ENCODE measurements around the gene RND1. TPM values are rescaled to one million over a fixed set of nuclear protein-coding genes. Genes with fewer than 3 reads are reported as not detected.

Gene RND1
- total and polyA plus RNA-seq, 2 experiments from 2014 or later = 9.3 to 10.4 TPM

GRCh38 chr12:48814262-48815125 lies 51.2 kb downstream of the RND1 start (continued):
- no peak for TF ChIP-seq NANOG (IDR thresholded peaks at IDR 0.05; ENCODE audit: borderline replicate concordance)

DNA sequence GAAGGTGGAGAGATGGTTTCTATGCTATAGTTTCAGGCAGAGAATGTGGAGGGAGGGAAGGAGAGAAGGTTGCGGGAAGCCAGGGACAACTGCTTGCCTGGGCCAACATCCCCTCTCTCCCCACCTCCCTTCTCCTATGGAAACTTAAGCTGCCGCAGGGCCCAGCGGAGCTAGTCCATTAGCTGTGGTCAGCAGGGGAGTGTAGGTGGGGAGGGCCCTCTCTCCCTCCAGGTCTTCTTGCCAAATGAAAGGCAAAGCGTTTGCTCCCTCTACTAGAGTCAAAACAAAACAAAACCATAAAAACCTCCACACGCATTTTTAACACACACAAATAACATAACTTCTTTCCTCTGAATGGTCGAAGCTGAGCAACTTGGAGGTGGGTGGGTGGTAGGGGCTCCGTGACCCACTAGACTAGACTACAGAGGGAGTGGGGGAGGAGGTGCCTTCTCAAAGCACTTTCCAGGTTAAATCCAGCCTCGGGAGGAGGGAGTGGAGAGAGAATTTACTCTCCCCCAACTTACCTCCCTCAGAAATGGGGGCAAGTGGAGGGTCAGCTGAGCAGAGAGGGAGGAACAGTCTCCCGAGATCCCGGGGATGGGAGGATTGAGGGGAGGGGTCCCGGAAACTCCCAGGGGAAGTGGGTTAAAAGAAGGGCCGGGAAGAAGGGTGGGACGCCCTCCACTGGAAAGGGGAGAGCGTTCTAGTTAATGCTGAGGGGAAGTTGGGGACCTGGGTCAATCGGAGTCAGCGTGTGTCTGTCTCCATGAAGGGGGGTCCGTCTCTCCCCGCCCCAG lies 52.0 kb downstream of the RND1 start:
- Histone ChIP-seq H3K4me2 (peak overlapping the region; percentile 97), H3K4me3 (peak overlapping the region; percentile 97), H3K4me1 (ENCODE audit: insufficient read depth) (peaks cover 17% of the 10 kb centered on the region; the same call in 1 of the 2 replicates), H3K9me2 (ENCODE audit: insufficient read depth) (no peaks in the 10 kb centered on the region), H3K27ac (ENCODE audit: low read depth) (no peak overlapping the region), H2AFZ (peak overlapping the region; percentile 99), H3K36me3 (ENCODE audit: insufficient read depth) (no peaks in the 10 kb centered on the region), H3F3A (replicated peaks; ENCODE audit: low read depth) (no peaks in the 10 kb centered on the region; the same call in 1 of the 2 replicates), H4K20me1 (replicated peaks; ENCODE audit: insufficient read depth) (no peaks in the 10 kb centered on the region), H3K27me3 (ENCODE audit: insufficient read depth) (peaks cover 76% of the 10 kb centered on the region), H3K79me2 (replicated peaks; ENCODE audit: insufficient read depth) (no peaks in the 10 kb centered on the region)
- Mint-ChIP-seq H3K27me3 (ENCODE audit: insufficient read depth, low read depth, poor library complexity) (peaks cover 62% of the 10 kb centered on the region), H3K9me3 (no peaks in the 10 kb centered on the region), H3K4me1 (peaks cover 37% of the 10 kb centered on the region), H3K36me3 (ENCODE audit: low read depth) (no peaks in the 10 kb centered on the region), H3K27ac (no peak overlapping the region), H3K4me3 (peak overlapping the region; percentile 93)
- peak in 1 of 2 experiments; percentile 23; a peak in 1 of 4 replicates for TF ChIP-seq CTCF (conservative IDR thresholded peaks at IDR 0.05; ENCODE audit: low read depth in 2 of 2)
- TF ChIP-seq STAT1 (IDR thresholded peaks at IDR 0.05; ENCODE audit: unreplicated experiment) = no peak
- ATAC-seq (peak; percentile 19), DNase-seq (ENCODE audit: low spot score) (peak; percentile 89)

DNA sequence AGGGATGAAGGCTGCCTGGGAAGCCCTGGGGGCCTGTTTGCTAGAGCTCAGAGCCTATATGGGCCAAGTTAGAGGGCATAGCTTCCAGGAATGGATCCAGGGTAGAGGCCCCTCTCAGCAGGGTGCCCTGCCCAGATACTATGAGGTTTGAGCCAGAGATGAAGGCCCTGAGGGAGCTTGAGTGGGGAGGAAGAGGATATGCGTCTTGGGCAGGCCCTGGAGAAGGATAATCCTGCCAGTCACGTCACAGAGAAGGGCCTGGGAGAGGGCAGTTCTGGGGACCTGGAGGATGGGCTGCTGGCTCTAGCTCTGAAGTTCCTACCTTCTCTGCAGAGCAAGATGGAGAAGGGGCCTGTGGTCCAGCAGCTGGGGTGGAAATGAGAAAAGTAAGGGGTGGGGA lies 53.3 kb downstream of the RND1 start:
- TF ChIP-seq CREB1 (CRISPR knock-in tag; IDR thresholded peaks at IDR 0.05; ENCODE audit: low read depth) (no peak), REST (IDR thresholded peaks at IDR 0.05; ENCODE audit: unreplicated experiment) (no peak), ZNF114 (CRISPR knock-in tag; IDR thresholded peaks at IDR 0.05) (no peak), EZH2 (IDR thresholded peaks at IDR 0.05; ENCODE audit: low read depth, unreplicated experiment) (no peak), JUNB (IDR thresholded peaks at IDR 0.05; ENCODE audit: unreplicated experiment) (no peak), EZH2phosphoT487 (IDR thresholded peaks at IDR 0.05; ENCODE audit: unreplicated experiment) (no peak), POLR2AphosphoS5 (IDR thresholded peaks at IDR 0.05; ENCODE audit: low read depth) (no peak)
- Histone ChIP-seq H3K9me2 (ENCODE audit: insufficient read depth) (no peaks in the 10 kb centered on the region), H4K20me1 (replicated peaks; ENCODE audit: insufficient read depth) (no peaks in the 10 kb centered on the region), H3F3A (replicated peaks; ENCODE audit: low read depth) (no peaks in the 10 kb centered on the region; the same call in 1 of the 2 replicates), H3K4me1 (ENCODE audit: insufficient read depth) (peaks cover 17% of the 10 kb centered on the region; the same call in 1 of the 2 replicates), H3K4me2 (peak overlapping the region; percentile 97), H3K27me3 (ENCODE audit: insufficient read depth) (peaks cover 67% of the 10 kb centered on the region), H2AFZ (peak overlapping the region; percentile 99; the same call in 1 of the 2 replicates), H3K27ac (ENCODE audit: low read depth) (no peak overlapping the region), H3K79me2 (replicated peaks; ENCODE audit: insufficient read depth) (no peaks in the 10 kb centered on the region), H3K36me3 (ENCODE audit: insufficient read depth) (no peaks in the 10 kb centered on the region), H3K4me3 (0 out of 2 replicates have a peak overlapping the region, but pooled peaks have one; percentile 97)
- H3K4me3 Mint-ChIP-seq = peak overlapping the region; percentile 93
- ATAC-seq (no peak), DNase-seq (ENCODE audit: low spot score) (no peak)
- H3K4me1 Mint-ChIP-seq = peaks cover 33% of the 10 kb centered on the region
- no peaks in the 10 kb centered on the region for H3K36me3 Mint-ChIP-seq (ENCODE audit: low read depth)
- no peaks in the 10 kb centered on the region for H3K9me3 Mint-ChIP-seq
- no peak overlapping the region for H3K27ac Mint-ChIP-seq
- H3K27me3 Mint-ChIP-seq (ENCODE audit: insufficient read depth, low read depth, poor library complexity) = peaks cover 54% of the 10 kb centered on the region
